Eye (tissue), 1 donor: Measurements from ENCODE around the gene SORCS2.

Experiments
- DNase-seq: peaks from one replicate; pipeline ENCODE4 v3.0.0-alpha.2; 2015

The SORCS2 gene

DNA sequence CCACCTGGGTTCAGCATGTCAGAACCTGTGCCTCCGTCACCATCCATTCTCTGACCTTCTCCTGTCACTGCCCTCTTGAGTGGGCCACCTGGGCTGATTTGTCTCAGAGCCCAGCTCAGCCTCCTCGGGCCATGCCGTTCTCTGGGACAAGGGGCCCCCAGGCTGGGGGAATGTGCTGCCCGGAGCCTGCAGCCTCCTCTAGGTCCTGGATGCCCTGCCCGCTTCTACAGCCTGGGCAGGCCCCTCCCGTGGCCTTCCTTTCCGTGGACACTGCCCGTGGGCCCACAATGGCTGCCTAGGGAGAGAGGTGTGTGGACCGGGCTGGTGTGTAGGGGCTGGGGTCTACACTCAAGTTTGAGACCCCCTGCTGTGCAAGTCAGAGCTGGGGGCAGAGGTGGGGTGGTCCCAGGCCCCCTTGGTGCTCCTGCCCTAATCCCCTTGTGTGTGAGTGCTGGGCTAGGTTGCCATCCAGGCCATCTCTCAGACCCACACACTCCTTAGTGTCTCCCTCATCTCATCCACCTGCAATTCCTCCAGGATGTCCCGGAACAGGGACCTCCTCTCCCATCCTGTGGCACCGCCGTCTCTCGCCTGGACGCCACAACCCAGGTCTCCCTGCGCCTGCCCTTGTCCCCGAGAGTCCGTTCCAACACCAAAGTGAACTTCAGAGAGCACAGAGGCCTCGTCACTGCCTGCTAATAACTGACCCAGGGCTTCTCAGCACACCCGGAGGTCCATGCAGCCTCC, 230.0 kb downstream of the SORCS2 start:
- no peak for DNase-seq

DNA sequence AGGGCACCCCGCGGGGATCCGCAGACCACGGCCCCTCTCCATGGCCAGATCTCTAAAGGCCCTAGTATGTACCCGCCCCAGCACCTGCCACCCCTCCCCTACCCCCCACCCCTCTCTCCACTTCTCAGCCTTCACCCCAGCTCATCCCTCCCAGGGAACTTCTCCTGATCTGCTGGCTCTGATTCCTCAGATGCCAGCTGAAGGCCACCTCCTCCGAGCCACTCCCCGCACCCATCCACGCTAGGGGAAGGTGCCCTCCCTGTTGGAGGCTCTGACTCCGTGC, 230.5 kb downstream of the SORCS2 start:
- DNase-seq = no peak

GRCh38 chr4:7423391-7423790, 231.1 kb downstream of the SORCS2 start:
- no peak for DNase-seq

DNA sequence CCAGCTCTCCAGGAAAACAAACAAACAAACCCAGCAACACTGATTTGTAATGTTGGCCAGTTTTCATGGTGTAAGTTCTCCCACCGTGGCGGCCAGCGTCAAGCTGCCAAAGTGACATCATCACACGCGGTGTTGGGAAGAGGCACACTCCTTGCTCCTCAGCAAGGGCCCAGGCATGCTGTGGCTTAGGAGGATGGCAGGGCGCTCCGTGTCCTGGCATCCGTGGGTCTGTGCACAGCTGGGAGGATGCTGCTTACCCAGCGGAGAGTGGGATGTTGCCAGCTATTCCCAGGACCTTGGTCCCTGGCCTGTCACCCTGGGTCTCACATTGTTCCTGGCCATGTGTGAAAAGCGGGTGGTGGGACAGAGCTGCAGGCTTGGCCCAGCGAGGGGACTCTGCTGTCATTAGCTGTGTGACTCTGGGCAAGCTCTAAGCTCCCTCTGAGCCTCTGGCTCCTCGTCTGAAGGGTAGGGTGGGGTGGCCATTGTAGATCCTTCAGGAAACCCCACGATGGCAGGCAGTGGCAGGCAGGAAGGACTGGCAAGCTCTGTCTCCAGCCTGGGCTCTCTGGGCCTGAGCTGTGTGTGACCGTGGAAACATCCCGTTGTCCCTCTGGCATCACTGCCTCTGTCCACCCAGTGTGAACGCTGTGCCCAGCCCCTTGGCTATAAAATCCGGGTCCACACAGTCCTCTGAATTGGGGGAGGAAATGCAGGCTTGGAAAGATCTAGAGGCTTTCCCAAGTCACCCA, 231.6 kb downstream of the SORCS2 start:
- DNase-seq = no peak

GRCh38 chr4:7424553-7425111, 232.3 kb downstream of the SORCS2 start:
- no peak for DNase-seq

GRCh38 chr4:7425124-7425523, 232.8 kb downstream of the SORCS2 start:
- no peak for DNase-seq

- DNase-seq = no peak
These were observed 233.5 kb downstream of the SORCS2 start for GRCh38 chr4:7425591-7426468.

DNA sequence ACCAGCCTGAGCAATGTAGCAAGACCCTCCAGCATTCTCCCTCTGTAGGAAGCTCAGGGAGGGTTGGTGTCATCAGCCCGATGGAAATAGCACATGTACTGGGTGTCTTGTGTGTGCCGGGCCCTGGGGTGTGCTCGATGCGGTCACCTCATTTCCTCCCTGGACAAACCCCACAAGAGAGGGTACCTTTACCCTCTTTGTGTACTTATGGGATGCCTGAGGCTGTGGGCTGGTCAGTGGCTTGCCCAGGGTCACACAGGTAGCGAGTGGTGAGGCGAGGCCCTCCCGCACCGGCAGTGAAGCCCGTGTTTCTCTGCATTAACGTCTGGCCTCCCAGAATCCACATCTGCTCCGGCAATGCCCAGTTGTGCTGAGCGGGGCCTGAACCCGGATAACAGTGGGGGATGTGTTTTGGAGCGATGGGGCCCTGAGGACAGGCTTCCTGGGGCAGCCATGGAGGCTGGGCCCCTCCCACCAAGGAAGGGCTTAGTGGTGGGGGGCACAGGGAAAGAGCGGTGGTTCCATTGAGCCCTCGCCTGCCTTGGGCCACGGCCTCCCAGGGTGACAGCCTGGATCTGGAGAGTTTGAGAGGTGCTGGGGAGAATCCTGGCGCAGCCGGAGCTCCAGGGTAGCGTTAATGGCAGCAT, 234.3 kb downstream of the SORCS2 start:
- DNase-seq = no peak

DNA sequence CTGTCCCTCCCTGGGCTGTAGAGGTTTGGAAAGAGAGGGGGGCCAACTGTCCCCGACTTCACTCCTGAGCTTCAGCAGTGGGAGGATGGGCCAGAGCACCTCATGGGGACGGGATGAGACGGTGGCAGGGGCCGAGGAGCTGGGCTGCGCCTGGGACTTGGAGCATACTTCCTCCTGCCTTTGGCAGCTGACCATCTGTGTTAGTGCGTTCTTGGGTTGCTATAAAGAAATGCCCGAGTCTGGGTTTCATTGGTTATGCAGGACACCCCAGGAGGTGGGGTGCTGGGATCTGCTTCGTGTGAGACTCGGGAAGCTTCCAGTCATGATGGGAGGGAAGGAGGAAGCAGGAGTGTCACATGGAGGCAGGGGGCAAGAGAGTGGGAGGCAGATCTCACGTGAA, 235.0 kb downstream of the SORCS2 start:
- no peak for DNase-seq

DNA sequence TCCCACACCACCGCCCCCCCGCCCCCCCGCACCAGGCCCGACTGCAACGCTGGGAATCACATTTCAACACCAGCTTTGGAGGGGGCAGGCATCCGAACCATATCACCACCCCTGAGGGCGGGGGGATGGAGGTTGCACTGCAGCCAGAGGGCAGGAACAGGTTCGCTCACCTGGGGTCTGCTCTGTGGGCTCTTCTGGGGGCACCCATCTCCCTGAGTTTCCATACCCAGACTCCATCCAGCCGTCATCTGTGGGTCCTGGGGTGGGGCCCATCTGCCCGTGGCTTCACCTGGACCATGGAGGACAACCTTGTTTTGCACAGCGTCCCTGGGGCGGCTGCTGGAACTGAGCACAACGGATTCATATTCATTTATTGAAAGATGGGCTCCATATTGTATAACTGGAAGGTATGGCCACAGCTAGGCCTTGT, 235.5 kb downstream of the SORCS2 start:
- DNase-seq = no peak

- DNase-seq = peak; percentile 59
These were observed 236.1 kb downstream of the SORCS2 start for GRCh38 chr4:7428261-7429068.

GRCh38 chr4:7429069-7429416, 236.7 kb downstream of the SORCS2 start:
- DNase-seq = no peak

- no peak for DNase-seq
These were observed 237.3 kb downstream of the SORCS2 start for GRCh38 chr4:7429601-7430078.

DNA sequence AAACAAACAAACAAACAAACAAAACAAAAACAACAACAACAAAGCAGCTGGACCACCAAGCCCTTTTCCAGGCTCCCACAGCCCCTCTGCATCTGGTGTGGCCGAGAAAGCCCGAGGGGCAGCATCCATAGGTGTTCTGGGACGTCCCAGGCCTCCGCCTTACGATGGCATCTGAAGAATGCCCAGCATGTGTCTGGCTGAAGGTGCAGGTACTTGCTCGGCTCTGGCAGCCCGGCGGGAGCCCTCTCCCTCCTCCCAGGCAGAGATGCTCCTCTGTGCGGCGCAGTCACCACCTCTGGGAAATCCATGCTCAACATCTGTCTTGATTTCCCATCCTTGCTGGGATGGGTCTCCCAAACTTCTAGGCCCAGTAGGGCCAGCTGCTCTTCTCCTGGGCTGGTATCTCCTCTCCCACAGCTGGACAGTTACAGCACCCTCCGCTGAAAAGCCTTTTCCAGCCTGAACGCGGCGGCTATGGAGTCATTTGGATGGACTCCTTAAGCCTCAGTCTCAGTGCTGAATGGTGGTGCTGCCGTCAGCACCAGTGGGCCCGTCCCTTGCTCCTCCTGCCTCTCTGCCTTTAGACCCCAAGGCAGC, 238.1 kb downstream of the SORCS2 start:
- no peak for DNase-seq

GRCh38 chr4:7430965-7431695, 238.8 kb downstream of the SORCS2 start:
- DNase-seq = no peak

DNA sequence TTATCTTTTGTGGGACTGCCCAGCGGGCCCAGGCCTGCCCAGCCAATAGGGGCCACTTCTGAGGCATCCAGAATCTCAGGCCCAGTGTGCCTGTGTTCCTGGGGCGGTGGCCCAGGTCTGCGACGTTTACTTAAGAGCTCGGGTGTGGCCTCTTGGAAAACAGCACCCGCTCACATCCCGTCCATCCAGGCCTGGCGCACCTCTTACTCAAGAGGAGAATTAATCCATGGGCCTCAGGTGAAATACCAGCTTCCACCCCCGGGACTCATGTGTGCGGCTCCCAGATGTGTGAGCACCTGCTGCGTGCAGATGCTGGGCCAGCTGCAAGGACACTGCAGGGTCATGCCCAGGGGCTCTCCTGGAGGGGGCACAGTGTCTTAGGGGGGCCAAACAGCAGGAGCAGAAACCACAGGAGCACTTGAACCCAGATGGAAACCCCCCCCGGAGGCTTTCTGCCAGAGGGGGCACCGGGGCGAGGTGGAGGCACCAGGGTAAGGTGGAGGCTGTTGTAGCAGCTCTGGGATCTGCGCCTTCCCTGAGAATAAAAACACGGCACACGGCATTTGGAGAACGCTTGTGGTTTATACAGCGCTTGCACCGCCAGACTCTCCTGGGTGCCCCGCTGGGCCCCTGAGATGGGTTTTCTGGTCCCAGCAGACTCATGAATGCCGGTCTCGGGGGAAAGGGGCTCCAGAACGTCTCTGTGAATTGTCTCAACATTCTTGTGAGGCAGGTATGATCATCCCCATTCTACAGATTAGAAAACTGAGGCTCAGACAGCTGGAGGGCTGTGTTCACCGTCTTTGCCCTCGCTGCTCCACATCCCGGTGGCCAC, 239.6 kb downstream of the SORCS2 start:
- DNase-seq = no peak

DNA sequence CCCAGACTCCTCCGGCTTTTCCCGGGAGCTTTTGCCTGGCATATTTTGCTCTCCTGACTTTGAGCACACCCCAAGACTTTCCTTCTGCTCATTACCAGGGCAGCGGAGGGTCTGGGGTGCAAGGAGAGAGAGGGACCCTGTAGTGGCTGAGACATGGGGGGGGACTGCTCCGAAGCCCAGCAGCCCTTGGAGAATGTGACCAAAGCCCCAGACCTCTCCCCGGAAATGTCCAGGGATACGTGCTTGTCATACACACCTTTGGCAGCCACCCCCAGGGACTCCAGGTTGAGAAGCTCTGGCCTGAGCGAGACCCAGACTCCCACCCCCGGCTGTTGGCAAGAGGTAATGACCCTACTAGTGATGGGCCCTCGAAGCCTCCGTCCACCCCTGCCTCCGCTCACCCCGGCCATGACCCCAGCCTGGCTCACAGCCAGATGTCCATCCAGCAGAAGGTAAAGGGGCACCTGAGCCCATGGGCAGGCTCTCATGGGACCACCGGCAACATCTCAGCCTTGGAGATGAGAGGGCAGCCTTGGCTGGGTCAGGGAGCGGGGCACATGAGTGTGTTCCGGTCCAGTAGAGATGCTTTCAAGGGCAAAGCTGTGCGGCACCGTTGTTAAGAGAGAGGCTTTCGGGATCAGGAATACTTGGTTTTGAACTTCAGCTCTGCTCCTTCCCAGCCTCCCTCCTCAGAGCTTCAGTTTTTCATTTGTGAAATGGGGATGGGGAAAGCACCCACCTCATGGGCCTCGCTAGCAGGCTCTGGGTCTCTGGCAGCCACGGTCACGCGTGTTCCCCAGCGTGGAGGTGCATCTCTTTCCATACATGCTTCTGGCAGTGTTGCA, 240.4 kb downstream of the SORCS2 start:
- DNase-seq = no peak

GRCh38 chr4:7433376-7434140, 241.2 kb downstream of the SORCS2 start:
- no peak for DNase-seq
